IMR-90 (cell line): ENCODE measurements around the gene CKAP5. TPM values are rescaled to one million over a fixed set of nuclear protein-coding genes. Genes with fewer than 3 reads are reported as not detected.

Experiments used
- ATAC-seq: fragments of 200-7000 bp; cut with Tn5 transposase; 2 replicates; pipeline ENCODE4 v1.9.1; 2020; ENCODE audit warnings: low read depth, mild to moderate bottlenecking, moderate library complexity
- BruUV-seq: library from RNA; stranded (reverse); fragments of 400-500 nt; replicated peaks from 2 replicates; lab custom pipeline; 2021; lab: Mats Ljungman, UMichigan
- CTCF ChIA-PET: fragments of 300-600 bp; formaldehyde crosslinking; extraction: SDS; loops from one replicate; lab custom pipeline; 2021; ENCODE audit warnings: antibody characterized with exemption; lab: Yijun Ruan, JAX
- POLR2A ChIA-PET: fragments of 300-600 bp; sonication (Branson Sonifier 250); formaldehyde crosslinking; loops from one replicate; lab custom pipeline; 2022; ENCODE audit warnings: antibody characterized with exemption; ENCODE audit not compliant: unreplicated experiment; lab: Charles Lee
- DNase-seq: peaks from one replicate; pipeline ENCODE4 v3.0.0; 2013
- H2AFZ ChIP-seq: replicated peaks from 2 replicates; pipeline ENCODE3; 2013; ENCODE audit warnings: low read length, mild to moderate bottlenecking; ENCODE audit not compliant: poor library complexity
- H2AK5ac ChIP-seq: 2 replicates; pipeline ENCODE4 v1.6.1; 2013; ENCODE audit warnings: low read depth, low read length, inconsistent platforms
- H2AK9ac ChIP-seq: replicated peaks from 2 replicates; pipeline ENCODE3; 2013; ENCODE audit warnings: mild to moderate bottlenecking, low read depth, low read length, moderate library complexity; ENCODE audit not compliant: poor library complexity
- H2BK120ac ChIP-seq: 2 replicates; pipeline ENCODE4 v1.6.1; 2013; ENCODE audit warnings: low read depth, low read length, inconsistent platforms
- H2BK15ac ChIP-seq: 3 replicates; pipeline ENCODE4 v1.6.1; 2013; ENCODE audit warnings: low read depth, low read length, inconsistent platforms
- H2BK20ac ChIP-seq: 2 replicates; pipeline ENCODE4 v1.6.1; 2013; ENCODE audit warnings: low read depth, mild to moderate bottlenecking, inconsistent platforms, low read length, moderate library complexity
- H2BK5ac ChIP-seq: 2 replicates; pipeline ENCODE4 v1.6.1; 2013; ENCODE audit warnings: mild to moderate bottlenecking, low read depth, low read length, inconsistent platforms; ENCODE audit not compliant: poor library complexity, severe bottlenecking
- H3K14ac ChIP-seq: replicated peaks from 2 replicates; pipeline ENCODE4 v1.6.1; 2013; ENCODE audit warnings: low read depth, low read length, inconsistent platforms
- H3K18ac ChIP-seq: 2 replicates; pipeline ENCODE4 v1.6.1; 2013; ENCODE audit warnings: low read depth, low read length, control low read depth
- H3K23ac ChIP-seq: 2 replicates; pipeline ENCODE4 v1.6.1; 2013; ENCODE audit warnings: low read depth, low read length, inconsistent platforms
- H3K27ac ChIP-seq: 2 replicates; pipeline ENCODE4 v1.5.1; 2013; ENCODE audit warnings: mild to moderate bottlenecking, control low read depth, low read length; ENCODE audit not compliant: insufficient read depth
- H3K27me3 ChIP-seq: 2 replicates; pipeline ENCODE4 v1.6.1; 2013; ENCODE audit warnings: low read length; ENCODE audit not compliant: control insufficient read depth, insufficient read depth
- H3K36me3 ChIP-seq: 2 replicates; pipeline ENCODE4 v1.6.1; 2013; ENCODE audit warnings: low read length, mixed read lengths; ENCODE audit not compliant: control insufficient read depth, insufficient read depth
- H3K4ac ChIP-seq: 2 replicates; pipeline ENCODE4 v1.6.1; 2013; ENCODE audit warnings: low read depth, low read length, inconsistent platforms
- H3K4me1 ChIP-seq: 2 replicates; pipeline ENCODE4 v1.6.1; 2013; ENCODE audit warnings: low read length, mixed read lengths; ENCODE audit not compliant: control insufficient read depth, insufficient read depth
- H3K4me2 ChIP-seq: 2 replicates; pipeline ENCODE4 v1.6.1; 2013; ENCODE audit warnings: low read depth, mild to moderate bottlenecking, control low read depth, low read length, moderate library complexity
- H3K4me3 ChIP-seq: 2 replicates; pipeline ENCODE4 v1.5.1; 2013; ENCODE audit warnings: low read depth, mild to moderate bottlenecking, control low read depth, low read length, moderate library complexity; ENCODE audit not compliant: insufficient read depth
- H3K56ac ChIP-seq: 2 replicates; pipeline ENCODE4 v1.6.1; 2013; ENCODE audit warnings: low read length, inconsistent platforms; ENCODE audit not compliant: insufficient read depth; ENCODE audit errors: extremely low read depth
- H3K79me1 ChIP-seq, 2 experiments: 2 replicates each; pipeline ENCODE4 v1.6.1; 2013; ENCODE audit warnings: low read length in 2 of 2, inconsistent platforms in 1 of 2, low read depth in 1 of 2
- H3K9ac ChIP-seq: 2 replicates; pipeline ENCODE4 v1.6.1; 2013; ENCODE audit warnings: low read depth, low read length, control low read depth
- H3K9me1 ChIP-seq: 2 replicates; pipeline ENCODE4 v1.6.1; 2013; ENCODE audit warnings: low read length, inconsistent platforms; ENCODE audit not compliant: insufficient read depth
- H3K9me3 ChIP-seq: 2 replicates; pipeline ENCODE4 v1.6.1; 2013; ENCODE audit warnings: low read length; ENCODE audit not compliant: control insufficient read depth, insufficient read depth
- H4K20me1 ChIP-seq: 2 replicates; pipeline ENCODE4 v1.6.1; 2013; ENCODE audit warnings: low read length, inconsistent platforms; ENCODE audit not compliant: insufficient read depth
- H4K5ac ChIP-seq: 2 replicates; pipeline ENCODE4 v1.6.1; 2013; ENCODE audit warnings: mild to moderate bottlenecking, low read depth, low read length, control low read depth
- H4K8ac ChIP-seq, 2 experiments: 2 replicates each; pipeline ENCODE4 v1.6.1; 2013; ENCODE audit warnings: low read depth in 2 of 2, low read length in 2 of 2, control low read depth in 1 of 2, inconsistent platforms in 1 of 2
- H4K91ac ChIP-seq: 2 replicates; pipeline ENCODE4 v1.6.1; 2013; ENCODE audit warnings: low read depth, low read length, inconsistent platforms; ENCODE audit not compliant: insufficient read depth
- BHLHE40 ChIP-seq: fragments of 150-350 bp; IDR thresholded peaks from 2 replicates; pipeline ENCODE4 v1.6.1; 2016; ENCODE audit warnings: mild to moderate bottlenecking, low read depth, low read length
- CEBPB ChIP-seq: IDR thresholded peaks from 2 replicates; pipeline ENCODE4 v1.6.1; 2012; ENCODE audit warnings: low read depth, low read length, improper control_type of control experiment
- CHD1 ChIP-seq: IDR thresholded peaks from 2 replicates; pipeline ENCODE4 v1.6.1; 2012; ENCODE audit warnings: low read depth, low read length, improper control_type of control experiment
- FOS ChIP-seq: fragments of 150-350 bp; IDR thresholded peaks from 2 replicates; pipeline ENCODE4 v1.6.1; 2016; ENCODE audit warnings: low read depth, low read length
- MAFK ChIP-seq: IDR thresholded peaks from 2 replicates; pipeline ENCODE4 v1.6.1; 2012; ENCODE audit warnings: low read depth, low read length, improper control_type of control experiment
- MAZ ChIP-seq: IDR thresholded peaks from 2 replicates; pipeline ENCODE4 v1.6.1; 2012; ENCODE audit warnings: low read depth, mild to moderate bottlenecking, low read length, improper control_type of control experiment, moderate library complexity, borderline replicate concordance
- MXI1 ChIP-seq: IDR thresholded peaks from 2 replicates; pipeline ENCODE4 v1.6.1; 2012; ENCODE audit warnings: low read depth, mild to moderate bottlenecking, low read length, moderate library complexity, borderline replicate concordance
- NFE2L2 ChIP-seq: fragments of 150-350 bp; IDR thresholded peaks from 2 replicates; pipeline ENCODE4 v1.6.1; 2016; ENCODE audit warnings: low read depth, mild to moderate bottlenecking, low read length
- POLR2A ChIP-seq: IDR thresholded peaks from 2 replicates; pipeline ENCODE4 v1.6.1; 2012; ENCODE audit warnings: mild to moderate bottlenecking, low read depth, low read length
- RCOR1 ChIP-seq: IDR thresholded peaks from 2 replicates; pipeline ENCODE4 v1.6.1; 2012; ENCODE audit warnings: mild to moderate bottlenecking, low read length, improper control_type of control experiment; ENCODE audit not compliant: insufficient replicate concordance
- SMC3 ChIP-seq: fragments of 150-350 bp; IDR thresholded peaks from 2 replicates; pipeline ENCODE4 v1.6.1; 2016; ENCODE audit warnings: low read depth, mild to moderate bottlenecking, antibody characterized with exemption, low read length, moderate library complexity
- WGBS, 2 experiments: methylation state at CpG; one replicate each; pipeline versions ENCODE4 v1.1.5 to v1.1.7; 2013; ENCODE audit warnings: missing lambda C conversion rate in 2 of 2; ENCODE audit not compliant: insufficient read length in 1 of 2; ENCODE audit errors: extremely low coverage in 2 of 2; 5-methylcytosine and 5-hydroxymethylcytosine counted together
- dilution Hi-C: fragments of 300-500 bp; cut with HindIII; formaldehyde crosslinking; loops from one replicate; pipeline ENCODE4 v1.14.3; 2018; ENCODE audit warnings: low sequenced_read_pairs; ENCODE audit not compliant: unreplicated experiment
- in situ Hi-C: fragments of 300-500 bp; cut with MboI; formaldehyde crosslinking; loops from 3 replicates; pipeline ENCODE4 v1.14.3; 2019; ENCODE audit warnings: low sequenced_read_pairs, inconsistent platforms, mixed read lengths
- intact Hi-C: fragments of 100-400 bp; cut with micrococcal nuclease; formaldehyde crosslinking; loops from 2 replicates; pipeline ENCODE4 v1.10.0; 2022
- polyA plus RNA-seq, 3 experiments: library from polyadenylated mRNA; depleted of rRNA; stranded (reverse); fragments of >200 nt; gene quantifications; 2 replicates each; pipeline ENCODE4 v1.2.3, GENCODE V29; 2012; ENCODE audit warnings: low replicate concordance in 1 of 3
- total RNA-seq: library from RNA; depleted of rRNA; stranded (reverse); fragments of >200 nt; gene quantifications from 2 replicates; pipeline ENCODE4 v1.2.3, GENCODE V29; 2012
- TF ChIP-seq, protein P1 (sequence below): conservative IDR thresholded peaks from 2 replicates; pipeline ENCODE4 v1.5.1; 2012; ENCODE audit warnings: mild to moderate bottlenecking, low read depth, low read length, improper control_type of control experiment

Gene CKAP5
- total and polyA plus RNA-seq, 2 of the 4 experiments (the other 2 are of a cell fraction) = 59.5 to 79.2 TPM

DNA sequence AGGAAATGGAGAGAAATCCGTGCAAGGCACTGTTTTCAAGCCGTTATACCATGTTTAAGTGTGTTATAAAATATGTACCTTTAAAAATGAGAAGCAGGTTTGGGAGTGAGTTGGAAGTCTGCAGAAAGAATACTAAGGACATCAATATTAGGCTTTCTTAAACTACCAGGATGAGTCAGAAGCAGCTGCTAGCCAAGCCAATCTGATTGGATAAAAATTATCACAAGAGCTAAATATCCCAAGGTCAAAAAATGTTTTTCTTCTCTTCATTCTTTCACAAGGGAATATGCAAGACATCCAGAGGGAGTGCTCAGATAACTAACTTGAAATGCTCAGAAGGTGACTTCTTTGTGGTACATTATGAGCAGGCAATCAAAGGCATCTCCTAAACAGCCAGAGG lies 19.3 kb upstream of the CKAP5 start (continued):
- TF ChIP-seq RCOR1 = no peak

DNA sequence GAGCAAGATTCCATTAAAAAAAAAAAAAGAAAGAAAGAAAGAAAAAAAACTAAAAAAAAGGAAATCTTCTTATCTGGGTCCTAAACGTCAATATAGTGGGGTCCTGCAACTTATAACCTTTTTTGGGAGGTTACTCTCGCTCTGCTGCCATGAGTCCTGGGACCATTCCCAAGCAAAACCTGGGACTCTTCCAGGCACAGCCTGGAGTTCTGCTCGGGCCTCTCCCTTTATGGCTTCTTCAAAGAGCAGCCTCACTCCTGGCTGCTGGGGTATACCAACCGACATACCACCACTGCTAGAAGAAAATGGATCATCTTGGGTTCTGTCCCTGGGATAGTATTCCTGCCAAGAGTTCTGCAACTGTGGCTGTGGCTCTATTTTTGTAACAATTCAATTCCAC lies 14.1 kb upstream of the CKAP5 start:
- H3K9me1 ChIP-seq = peaks cover 4% of the 10 kb centered on the region; the same call in 1 of the 2 replicates
- H2BK5ac ChIP-seq = no peak overlapping the region
- no peak overlapping the region for H3K23ac ChIP-seq
- H3K18ac ChIP-seq = no peak overlapping the region
- CTCF ChIA-PET = no interaction called here
- no peak overlapping the region for H2BK120ac ChIP-seq
- peaks cover 3% of the 10 kb centered on the region; the same call in 1 of the 2 replicates for H3K9me3 ChIP-seq
- dilution Hi-C loops = no loop called here
- no peak overlapping the region for H3K27ac ChIP-seq
- H4K8ac ChIP-seq = no peak overlapping the region
- H2AK5ac ChIP-seq = no peak overlapping the region
- no peak overlapping the region for H2BK15ac ChIP-seq
- in situ Hi-C loops = no loop called here
- DNase-seq (no peak), ATAC-seq (no peak)
- no peak overlapping the region for H3K4me3 ChIP-seq
- H3K36me3 ChIP-seq = peaks cover 2% of the 10 kb centered on the region; the same call in 1 of the 2 replicates
- no peak overlapping the region for H4K5ac ChIP-seq
- TF ChIP-seq MXI1 = no peak
- no peak for TF ChIP-seq FOS
- no peak for TF ChIP-seq MAFK
- no peak for TF ChIP-seq CHD1
- TF ChIP-seq BHLHE40 = no peak
- no peak for TF ChIP-seq RCOR1
- TF ChIP-seq, protein P1, sequence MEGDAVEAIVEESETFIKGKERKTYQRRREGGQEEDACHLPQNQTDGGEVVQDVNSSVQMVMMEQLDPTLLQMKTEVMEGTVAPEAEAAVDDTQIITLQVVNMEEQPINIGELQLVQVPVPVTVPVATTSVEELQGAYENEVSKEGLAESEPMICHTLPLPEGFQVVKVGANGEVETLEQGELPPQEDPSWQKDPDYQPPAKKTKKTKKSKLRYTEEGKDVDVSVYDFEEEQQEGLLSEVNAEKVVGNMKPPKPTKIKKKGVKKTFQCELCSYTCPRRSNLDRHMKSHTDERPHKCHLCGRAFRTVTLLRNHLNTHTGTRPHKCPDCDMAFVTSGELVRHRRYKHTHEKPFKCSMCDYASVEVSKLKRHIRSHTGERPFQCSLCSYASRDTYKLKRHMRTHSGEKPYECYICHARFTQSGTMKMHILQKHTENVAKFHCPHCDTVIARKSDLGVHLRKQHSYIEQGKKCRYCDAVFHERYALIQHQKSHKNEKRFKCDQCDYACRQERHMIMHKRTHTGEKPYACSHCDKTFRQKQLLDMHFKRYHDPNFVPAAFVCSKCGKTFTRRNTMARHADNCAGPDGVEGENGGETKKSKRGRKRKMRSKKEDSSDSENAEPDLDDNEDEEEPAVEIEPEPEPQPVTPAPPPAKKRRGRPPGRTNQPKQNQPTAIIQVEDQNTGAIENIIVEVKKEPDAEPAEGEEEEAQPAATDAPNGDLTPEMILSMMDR = no peak
- TF ChIP-seq SMC3 = no peak
- no peak for TF ChIP-seq CEBPB
- no peak for TF ChIP-seq NFE2L2
- no peak for TF ChIP-seq POLR2A
- no peak for TF ChIP-seq MAZ
- no peaks in the 10 kb centered on the region for H3K27me3 ChIP-seq
- POLR2A ChIA-PET = no interaction called here
- no peak overlapping the region for H3K9ac ChIP-seq
- H2AK9ac ChIP-seq = no peak overlapping the region
- H3K4ac ChIP-seq = no peak overlapping the region
- no TSS peak for BruUV-seq
- no peak overlapping the region for H4K91ac ChIP-seq
- no peaks in the 10 kb centered on the region for H4K20me1 ChIP-seq
- H3K79me1 ChIP-seq = no peaks in the 10 kb centered on the region; a peak in 1 of 4 replicates
- whole genome bisulfite sequencing, 2 experiments = 100% methylated on average over 1 of the region's 4 CpGs; no CpG with 5 or more reads in 1 of the 2 experiments
- no peak overlapping the region for H3K4me2 ChIP-seq
- H2AFZ ChIP-seq = no peak overlapping the region
- H2BK20ac ChIP-seq = no peak overlapping the region
- H3K14ac ChIP-seq = no peak overlapping the region
- H3K56ac ChIP-seq = no peak overlapping the region
- H3K4me1 ChIP-seq = peaks cover 4% of the 10 kb centered on the region; the same call in 1 of the 2 replicates
- intact Hi-C loops = no loop called here
